Measurements from ENCODE around the gene KCP. TPM values are rescaled to one million over a fixed set of nuclear protein-coding genes. Genes with fewer than 3 reads are reported as not detected.

KCP gene
- total RNA-seq, 1 experiment from 2014 or later: 2.7 TPM

GRCh38 chr7:128887169-128888038 is 23.1 kb downstream of the KCP start:
- CTCF ChIA-PET: interaction anchor here (0.7 to 4.7 kb wide), 6 partner anchors 20 to 75 kb away, joined by 3 to 65 read pairs (median 6); partner anchors contain the start of gene ATP6V1F
- H3K4me3 Mint-ChIP-seq: no peak overlapping the region
- H3K4me1 Mint-ChIP-seq: peaks cover 8% of the 10 kb centered on the region; the same call in 1 of the 2 replicates
- no peaks in the 10 kb centered on the region for H3K36me3 Mint-ChIP-seq
- POLR2A ChIA-PET: no interaction called here
- peaks cover 4% of the 10 kb centered on the region; the same call in 1 of the 2 replicates for H3K9me3 Mint-ChIP-seq
- ATAC-seq (no peak), DNase-seq (ENCODE audit: low spot score) (no peak)
- peaks cover 7% of the 10 kb centered on the region; the same call in 1 of the 2 replicates for H3K27me3 Mint-ChIP-seq (ENCODE audit: low read depth)
- no peak overlapping the region for H3K27ac Mint-ChIP-seq
- no peak for TF ChIP-seq CTCF (IDR thresholded peaks at IDR 0.05)
- no peak for TF ChIP-seq ELF4 (CRISPR knock-in tag; IDR thresholded peaks at IDR 0.05; ENCODE audit: low read depth)
- TF ChIP-seq PRRX2 (CRISPR knock-in tag; IDR thresholded peaks at IDR 0.05): no peak
- TF ChIP-seq CBFB (CRISPR knock-in tag; IDR thresholded peaks at IDR 0.05; ENCODE audit: low read depth): no peak
- TF ChIP-seq E2F5 (CRISPR knock-in tag; IDR thresholded peaks at IDR 0.05): no peak
- TF ChIP-seq PRDM15 (CRISPR knock-in tag; IDR thresholded peaks at IDR 0.05): no peak
- no peak for TF ChIP-seq IRF1 (CRISPR knock-in tag; IDR thresholded peaks at IDR 0.05)
- TF ChIP-seq NR2C2 (CRISPR knock-in tag; IDR thresholded peaks at IDR 0.05): no peak
- no peak for TF ChIP-seq FOXP1 (CRISPR knock-in tag; IDR thresholded peaks at IDR 0.05; ENCODE audit: borderline replicate concordance)
- TF ChIP-seq ATF2 (CRISPR knock-in tag; IDR thresholded peaks at IDR 0.05; ENCODE audit: borderline replicate concordance, low read depth): no peak
- no peak for TF ChIP-seq RORB (CRISPR knock-in tag; IDR thresholded peaks at IDR 0.05)
- TF ChIP-seq ETV6 (CRISPR knock-in tag; IDR thresholded peaks at IDR 0.05): no peak
- TF ChIP-seq RELA (CRISPR knock-in tag; IDR thresholded peaks at IDR 0.05; ENCODE audit: borderline replicate concordance): no peak
- TF ChIP-seq ZNF416 (CRISPR knock-in tag; IDR thresholded peaks at IDR 0.05): no peak
